ENCODE data around the gene NECAB2. TPM values are rescaled to one million over a fixed set of nuclear protein-coding genes. Genes with fewer than 3 reads are reported as not detected.

Gene NECAB2
- total RNA-seq, 1 donor from 2014 or later, result 19.6 TPM

- Mint-ChIP-seq H3K9me3 (peaks cover 5% of the 10 kb centered on the region), H3K36me3 (ENCODE audit: low read depth) (peaks cover 12% of the 10 kb centered on the region), H3K27ac (ENCODE audit: unreplicated experiment) (no peak overlapping the region), H3K27me3 (ENCODE audit: low read depth) (no peaks in the 10 kb centered on the region), H3K4me1 (peaks cover 11% of the 10 kb centered on the region), H3K4me3 (no peak overlapping the region)
- no peak for DNase-seq (ENCODE audit: low read depth, low spot score)
- no peak for TF ChIP-seq CTCF (conservative IDR thresholded peaks at IDR 0.05)
Observed at GRCh38 chr16:83983491-83983890, 15.4 kb downstream of the NECAB2 start.

- peaks cover 36% of the 10 kb centered on the region for H3K4me1 Mint-ChIP-seq
- no peaks in the 10 kb centered on the region for H3K9me3 Mint-ChIP-seq
- H3K27me3 Mint-ChIP-seq (ENCODE audit: low read depth), result no peaks in the 10 kb centered on the region
- DNase-seq (ENCODE audit: low read depth, low spot score), result no peak
- TF ChIP-seq CTCF (conservative IDR thresholded peaks at IDR 0.05), result no peak
- H3K27ac Mint-ChIP-seq (ENCODE audit: unreplicated experiment), result peak overlapping the region; percentile 13
- H3K4me3 Mint-ChIP-seq, result no peak overlapping the region
- no peaks in the 10 kb centered on the region for H3K36me3 Mint-ChIP-seq (ENCODE audit: low read depth)
Observed at GRCh38 chr16:83989300-83989699, 21.3 kb downstream of the NECAB2 start.

- peaks cover 47% of the 10 kb centered on the region for H3K4me1 Mint-ChIP-seq
- DNase-seq (ENCODE audit: low read depth, low spot score), result no peak
- no peaks in the 10 kb centered on the region for H3K36me3 Mint-ChIP-seq (ENCODE audit: low read depth)
- no peak for TF ChIP-seq CTCF (conservative IDR thresholded peaks at IDR 0.05)
- H3K9me3 Mint-ChIP-seq, result no peaks in the 10 kb centered on the region
- peak overlapping the region; percentile 89 for H3K27ac Mint-ChIP-seq (ENCODE audit: unreplicated experiment)
- no peak overlapping the region for H3K4me3 Mint-ChIP-seq
- no peaks in the 10 kb centered on the region for H3K27me3 Mint-ChIP-seq (ENCODE audit: low read depth)
Observed at GRCh38 chr16:83990492-83990891, 22.4 kb downstream of the NECAB2 start.

- no peak for TF ChIP-seq CTCF (conservative IDR thresholded peaks at IDR 0.05)
- H3K27ac Mint-ChIP-seq (ENCODE audit: unreplicated experiment), result peak overlapping the region; percentile 78
- H3K4me3 Mint-ChIP-seq, result no peak overlapping the region
- H3K4me1 Mint-ChIP-seq, result peaks cover 57% of the 10 kb centered on the region
- no peak for DNase-seq (ENCODE audit: low read depth, low spot score)
- H3K9me3 Mint-ChIP-seq, result no peaks in the 10 kb centered on the region
- H3K36me3 Mint-ChIP-seq (ENCODE audit: low read depth), result no peaks in the 10 kb centered on the region
- H3K27me3 Mint-ChIP-seq (ENCODE audit: low read depth), result no peaks in the 10 kb centered on the region
Observed at GRCh38 chr16:83992624-83993023, 24.6 kb downstream of the NECAB2 start.

GRCh38 chr16:83994087-83994486 lies 26.0 kb downstream of the NECAB2 start:
- Mint-ChIP-seq H3K36me3 (ENCODE audit: low read depth) (no peaks in the 10 kb centered on the region), H3K9me3 (no peaks in the 10 kb centered on the region), H3K4me3 (no peak overlapping the region), H3K4me1 (peaks cover 62% of the 10 kb centered on the region), H3K27ac (ENCODE audit: unreplicated experiment) (no peak overlapping the region), H3K27me3 (ENCODE audit: low read depth) (no peaks in the 10 kb centered on the region)
- DNase-seq (ENCODE audit: low read depth, low spot score), result no peak
- no peak for TF ChIP-seq CTCF (conservative IDR thresholded peaks at IDR 0.05)

GRCh38 chr16:83994703-83995102 lies 26.7 kb downstream of the NECAB2 start:
- H3K36me3 Mint-ChIP-seq (ENCODE audit: low read depth), result no peaks in the 10 kb centered on the region
- H3K27me3 Mint-ChIP-seq (ENCODE audit: low read depth), result no peaks in the 10 kb centered on the region
- DNase-seq (ENCODE audit: low read depth, low spot score), result no peak
- TF ChIP-seq CTCF (conservative IDR thresholded peaks at IDR 0.05), result no peak
- no peaks in the 10 kb centered on the region for H3K9me3 Mint-ChIP-seq
- no peak overlapping the region for H3K4me3 Mint-ChIP-seq
- peaks cover 58% of the 10 kb centered on the region for H3K4me1 Mint-ChIP-seq
- H3K27ac Mint-ChIP-seq (ENCODE audit: unreplicated experiment), result no peak overlapping the region

All from neural crest cell (in vitro differentiated cells).